HepG2 (cell line): ENCODE measurements around the gene CCDC82. TPM values are rescaled to one million over a fixed set of nuclear protein-coding genes. Genes with fewer than 3 reads are reported as not detected.

Source experiments
- AHDC1 ChIP-seq: sonication (generic); formaldehyde crosslinking; IDR thresholded peaks from 2 replicates; pipeline ENCODE4 v1.5.1; 2020; ENCODE audit warnings: mild to moderate bottlenecking, missing genetic modification reagents, borderline replicate concordance
- ARID2 ChIP-seq: sonication (generic); formaldehyde crosslinking; IDR thresholded peaks from 2 replicates; pipeline ENCODE4 v1.8.1; 2022; ENCODE audit warnings: mild to moderate bottlenecking, missing genetic modification reagents, borderline replicate concordance
- ATF1 ChIP-seq: IDR thresholded peaks from 2 replicates; pipeline ENCODE4 v1.6.1; 2016; ENCODE audit warnings: mild to moderate bottlenecking, control low read depth
- BCL3 ChIP-seq: sonication (generic); formaldehyde crosslinking; IDR thresholded peaks from 2 replicates; pipeline ENCODE4 v1.5.1; 2020; ENCODE audit warnings: mild to moderate bottlenecking, missing genetic modification reagents, moderate library complexity
- KAT8 ChIP-seq: IDR thresholded peaks from 2 replicates; pipeline ENCODE4 v1.6.1; 2016; ENCODE audit warnings: missing genetic modification reagents, missing compliant biosample characterization
- KDM2A ChIP-seq: sonication (generic); formaldehyde crosslinking; IDR thresholded peaks from 2 replicates; pipeline ENCODE4 v1.4.0; 2020; ENCODE audit warnings: low read depth, missing genetic modification reagents, borderline replicate concordance
- KLF12 ChIP-seq: sonication (generic); formaldehyde crosslinking; IDR thresholded peaks from 2 replicates; pipeline ENCODE4 v1.4.0; 2020; ENCODE audit warnings: missing genetic modification reagents, borderline replicate concordance
- KMT2A ChIP-seq: sonication (generic); formaldehyde crosslinking; IDR thresholded peaks from 2 replicates; pipeline ENCODE4 v1.4.0; 2020; ENCODE audit warnings: missing genetic modification reagents
- MAZ ChIP-seq, 2 experiments: sonication (generic) in 1 of 2; formaldehyde crosslinking in 1 of 2; IDR thresholded peaks; 2 replicates each; pipeline versions ENCODE4 v1.5.0 to v1.6.1; 2012 to 2020; ENCODE audit warnings: low read depth in 2 of 2, mild to moderate bottlenecking in 2 of 2, borderline replicate concordance in 1 of 2, improper control_type of control experiment in 1 of 2, low read length in 1 of 2, missing genetic modification reagents in 1 of 2, moderate library complexity in 1 of 2
- NCOR1 ChIP-seq: fragments of 200-600 bp; sonication (generic); IDR thresholded peaks from 2 replicates; pipeline ENCODE4 v1.7.0; 2017; ENCODE audit warnings: antibody characterized with exemption, low read length, borderline replicate concordance
- NR0B2 ChIP-seq: sonication (generic); formaldehyde crosslinking; IDR thresholded peaks from 2 replicates; pipeline ENCODE4 v1.4.0; 2020; ENCODE audit warnings: mild to moderate bottlenecking, missing genetic modification reagents
- SRSF9 ChIP-seq: fragments of 200-400 bp; formaldehyde crosslinking; IDR thresholded peaks from 2 replicates; pipeline ENCODE4 v1.6.1; 2018; ENCODE audit warnings: borderline replicate concordance, mild to moderate bottlenecking, low read depth, low read length; ENCODE audit not compliant: insufficient read depth, poor library complexity, severe bottlenecking
- TFDP1 ChIP-seq: IDR thresholded peaks from 2 replicates; pipeline ENCODE4 v1.6.1; 2016; ENCODE audit warnings: missing compliant biosample characterization, missing genetic modification reagents, borderline replicate concordance
- YY1 ChIP-seq: IDR thresholded peaks from 2 replicates; pipeline ENCODE4 v1.6.1; 2011; ENCODE audit warnings: low read length, low read depth, moderate library complexity, mild to moderate bottlenecking; ENCODE audit not compliant: insufficient read depth, insufficient replicate concordance
- ZFY ChIP-seq: sonication (generic); formaldehyde crosslinking; IDR thresholded peaks from 2 replicates; pipeline ENCODE4 v1.4.0; 2020; ENCODE audit warnings: missing genetic modification reagents
- ZNF260 ChIP-seq: sonication (generic); formaldehyde crosslinking; IDR thresholded peaks from 2 replicates; pipeline ENCODE4 v1.4.0; 2020; ENCODE audit warnings: missing genetic modification reagents, low read depth, mild to moderate bottlenecking, borderline replicate concordance
- ZNF333 ChIP-seq: sonication (generic); formaldehyde crosslinking; IDR thresholded peaks from 2 replicates; pipeline ENCODE4 v1.4.0; 2020; ENCODE audit warnings: mild to moderate bottlenecking, missing genetic modification reagents, borderline replicate concordance
- ZNF414 ChIP-seq: sonication (generic); formaldehyde crosslinking; IDR thresholded peaks from 2 replicates; pipeline ENCODE4 v1.5.0; 2020; ENCODE audit warnings: missing genetic modification reagents
- polyA plus RNA-seq, 8 experiments: library from polyadenylated mRNA; depleted of rRNA in 3 of 8; stranded (reverse) in 7 of 8; unstranded in 1 of 8; fragments of >200 nt; fragmentation: Illumina TruSeq in 4 of 8; extraction: Trizol in 4 of 8; gene quantifications; 2 replicates each; pipeline versions ENCODE4 v1.2.1 to v1.2.3, GENCODE V29; 2011 to 2016; ENCODE audit warnings: low read depth in 4 of 8, missing spikeins in 1 of 8, mixed read lengths in 1 of 8; ENCODE audit not compliant: insufficient read depth in 1 of 8
- total RNA-seq, 5 experiments: library from RNA; depleted of rRNA; stranded (reverse); fragments of >200 nt; fragmentation: Illumina TruSeq; extraction: Trizol; gene quantifications; 2 replicates each; pipeline ENCODE4 v1.2.3, GENCODE V29; 2016; ENCODE audit warnings: low read depth in 1 of 5

CCDC82 gene
- total and polyA plus RNA-seq, 2 of the 13 experiments (the other 11 are each of a cell fraction or from before 2014, with no cell fraction given) = 19.7 to 25.7 TPM

GRCh38 chr11:96341211-96342013 is 48.3 kb downstream of the CCDC82 start (continued):
- TF ChIP-seq TFDP1 (CRISPR knock-in tag) = no peak
- TF ChIP-seq ZNF260 = no peak
- TF ChIP-seq ATF1 (CRISPR knock-in tag) = no peak
- TF ChIP-seq MAZ (IDR thresholded peaks at IDR 0.05; ENCODE audit: borderline replicate concordance, low read depth, low read length) = no peak
- TF ChIP-seq MAZ (CRISPR knock-in tag; IDR thresholded peaks at IDR 0.05; ENCODE audit: low read depth) = 0 out of 2 replicates have a peak, but pooled peaks have one; percentile 48
- no peak for TF ChIP-seq SRSF9
- no peak for TF ChIP-seq ARID2 (CRISPR knock-in tag)
- TF ChIP-seq NCOR1 = no peak
- 0 out of 2 replicates have a peak, but pooled peaks have one; percentile 56 for TF ChIP-seq BCL3 (CRISPR knock-in tag)
- TF ChIP-seq KAT8 (CRISPR knock-in tag) = no peak
- no peak for TF ChIP-seq KLF12 (CRISPR knock-in tag)
- no peak for TF ChIP-seq ZFY (CRISPR knock-in tag)
- no peak for TF ChIP-seq NR0B2 (CRISPR knock-in tag)
- TF ChIP-seq KMT2A = no peak
- peak; percentile 67 for TF ChIP-seq KDM2A (CRISPR knock-in tag)
- no peak for TF ChIP-seq ZNF333 (CRISPR knock-in tag)
- 0 out of 2 replicates have a peak, but pooled peaks have one; percentile 47 for TF ChIP-seq AHDC1
- TF ChIP-seq ZNF414 = no peak
- TF ChIP-seq YY1 = peak; percentile 21
